Erythroblast (primary cell): ENCODE measurements around the gene WDFY4.

Experiments used
- GATA1 ChIP-seq: IDR thresholded peaks from 2 replicates; pipeline ENCODE4 v1.6.1; 2011; ENCODE audit warnings: low read depth, mild to moderate bottlenecking, control low read depth, low read length, moderate library complexity
- POLR2A ChIP-seq: IDR thresholded peaks from 2 replicates; pipeline ENCODE4 v1.6.1; 2011; ENCODE audit warnings: mild to moderate bottlenecking, low read length

DNA sequence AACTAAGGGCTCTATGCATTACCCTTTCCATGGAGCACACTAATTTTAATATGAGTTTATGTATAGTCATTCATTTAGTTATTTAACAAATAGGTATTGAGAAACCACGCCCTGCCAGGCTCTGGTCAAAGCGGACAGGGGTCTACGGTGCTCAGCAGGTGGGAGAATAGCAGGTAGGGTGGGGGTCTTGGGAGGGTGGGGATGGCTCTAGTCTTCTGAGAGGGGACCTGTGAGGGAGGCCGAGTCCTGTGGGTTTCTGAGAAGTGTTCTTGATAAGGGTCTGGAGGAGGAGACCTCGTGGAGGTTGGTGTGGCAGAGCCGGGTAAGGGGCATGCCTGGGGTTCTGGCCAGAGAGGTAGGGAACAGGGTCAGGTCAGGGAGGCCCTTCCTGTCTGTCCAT is 1.1 kb downstream of the WDFY4 start:
- TF ChIP-seq POLR2A (no peak), GATA1 (no peak)
